GM18868 (cell line): ENCODE data around the gene PLCG2.
"Not testable (repeated sequence)": the region's sequence is repeated elsewhere in the genome, so short reads cannot be mapped to it uniquely, and the experiment has no call there.

Experiments used
- ATAC-seq: cut with Tn5 transposase; IDR thresholded peaks from one replicate; pipeline ENCODE4 v1.9.1; 2021; ENCODE audit warnings: mild to moderate bottlenecking, moderate library complexity; ENCODE audit not compliant: unreplicated experiment

PLCG2 gene

GRCh38 chr16:81778861-81779535 is at the start of gene PLCG2:
Gene PLCG2, plus strand, starts transcription at chr16:81779291. Its CDS starts 6,699 bp downstream, at chr16:81785990.
- ATAC-seq, result peak; percentile 80

GRCh38 chr16:81729451-81729850 is 49.6 kb upstream of the PLCG2 start:
- no peak for ATAC-seq

GRCh38 chr16:81730090-81731051 is 48.7 kb upstream of the PLCG2 start:
- peak; percentile 78 for ATAC-seq

GRCh38 chr16:81731649-81732048 is 47.4 kb upstream of the PLCG2 start:
- ATAC-seq, result no peak

- no peak for ATAC-seq
Measured at GRCh38 chr16:81732699-81733098, 46.4 kb upstream of the PLCG2 start.

- ATAC-seq, result no peak
Measured at GRCh38 chr16:81733295-81733694, 45.8 kb upstream of the PLCG2 start.

- ATAC-seq, result no peak
Measured at GRCh38 chr16:81734632-81735434, 44.3 kb upstream of the PLCG2 start.

GRCh38 chr16:81737885-81738536 is 41.1 kb upstream of the PLCG2 start:
- peak; percentile 68 for ATAC-seq

- ATAC-seq, result peak; percentile 32
Measured at GRCh38 chr16:81738783-81739496, 40.2 kb upstream of the PLCG2 start.

- ATAC-seq, result no peak
Measured at GRCh38 chr16:81739503-81739902, 39.6 kb upstream of the PLCG2 start.

- peak; percentile 55 for ATAC-seq
Measured at GRCh38 chr16:81740169-81740568, 38.9 kb upstream of the PLCG2 start.

- ATAC-seq, result not testable (repeated sequence)
Measured at GRCh38 chr16:81741430-81741770, 37.7 kb upstream of the PLCG2 start.

- ATAC-seq, result no peak
Measured at GRCh38 chr16:81744385-81744784, 34.7 kb upstream of the PLCG2 start.

GRCh38 chr16:81744911-81745310 is 34.2 kb upstream of the PLCG2 start:
- ATAC-seq, result no peak

GRCh38 chr16:81745704-81746558 is 33.2 kb upstream of the PLCG2 start:
- ATAC-seq, result peak; percentile 74

- no peak for ATAC-seq
Measured at GRCh38 chr16:81746566-81746965, 32.5 kb upstream of the PLCG2 start.

GRCh38 chr16:81748476-81749198 is 30.5 kb upstream of the PLCG2 start:
- ATAC-seq, result peak; percentile 23

- ATAC-seq, result peak; percentile 93
Measured at GRCh38 chr16:81752225-81752875, 26.7 kb upstream of the PLCG2 start.
